C1 segment of cervical spinal cord (tissue), 14 donors: ENCODE measurements around the gene SSBP4.
"Not testable (repeated sequence)": the region's sequence is repeated elsewhere in the genome, so short reads cannot be mapped to it uniquely, and the experiment has no call there.

Source experiments
- DNase-seq, 14 donors: peaks; one replicate each; lab custom pipeline; 2025; lab: John Stamatoyannopoulos, UW

Gene SSBP4

GRCh38 chr19:18419195-18419698, at the start of gene SSBP4:
Gene SSBP4, plus strand, starts transcription at chr19:18419398. Its CDS starts 251 bp downstream, at chr19:18419649.
- peak in 11 of 14 donors; percentile 23 to 83 (median 51) for DNase-seq

GRCh38 chr19:18373407-18373891, 45.7 kb upstream of the SSBP4 start:
- no peak for DNase-seq

- DNase-seq: peak in 13 of 14 donors; percentile 18 to 91 (median 64)
These were observed 45.1 kb upstream of the SSBP4 start for GRCh38 chr19:18373892-18374629.

GRCh38 chr19:18377026-18377425, 42.2 kb upstream of the SSBP4 start:
- DNase-seq: no peak

GRCh38 chr19:18379803-18380747, 39.1 kb upstream of the SSBP4 start:
- peak in 2 of 14 donors; percentile 19 to 42 for DNase-seq

- DNase-seq: no peak
These were observed 38.4 kb upstream of the SSBP4 start for GRCh38 chr19:18380843-18381242.

- not testable (repeated sequence) for DNase-seq
These were observed 35.6 kb upstream of the SSBP4 start for GRCh38 chr19:18383622-18384021.

- DNase-seq: no peak
These were observed 34.4 kb upstream of the SSBP4 start for GRCh38 chr19:18384775-18385174.

- no peak for DNase-seq
These were observed 33.9 kb upstream of the SSBP4 start for GRCh38 chr19:18385359-18385674.

GRCh38 chr19:18385675-18386542, 33.3 kb upstream of the SSBP4 start, which contains the start of gene GDF15:
Gene GDF15, plus strand, starts transcription at chr19:18386158. Its CDS starts 32 bp downstream, at chr19:18386190.
- DNase-seq: no peak

GRCh38 chr19:18386543-18387271, 32.5 kb upstream of the SSBP4 start:
- no peak for DNase-seq

GRCh38 chr19:18388100-18388959, 30.9 kb upstream of the SSBP4 start:
- peak in 12 of 14 donors; percentile 9 to 80 (median 44) for DNase-seq

GRCh38 chr19:18388960-18389725, 30.1 kb upstream of the SSBP4 start:
- no peak for DNase-seq

- DNase-seq: no peak
These were observed 29.5 kb upstream of the SSBP4 start for GRCh38 chr19:18389726-18390064.

- no peak for DNase-seq
These were observed 28.9 kb upstream of the SSBP4 start for GRCh38 chr19:18390065-18390907.

- DNase-seq: no peak
These were observed 27.6 kb upstream of the SSBP4 start for GRCh38 chr19:18391509-18392075.

- peak in 2 of 14 donors; percentile 12 to 23 for DNase-seq
These were observed 26.8 kb upstream of the SSBP4 start for GRCh38 chr19:18392417-18392816.
